GM21619 (cell line): ENCODE results near the gene VAPB.
"Not testable (repeated sequence)": the region's sequence is repeated elsewhere in the genome, so short reads cannot be mapped to it uniquely, and the experiment has no call there.

ENCODE experiments used
- ATAC-seq: cut with Tn5 transposase; IDR thresholded peaks from one replicate; pipeline ENCODE4 v1.9.1; 2021; ENCODE audit not compliant: unreplicated experiment

The VAPB gene

GRCh38 chr20:58406422-58407001 lies 17.5 kb downstream of the VAPB start:
- ATAC-seq, result no peak

DNA sequence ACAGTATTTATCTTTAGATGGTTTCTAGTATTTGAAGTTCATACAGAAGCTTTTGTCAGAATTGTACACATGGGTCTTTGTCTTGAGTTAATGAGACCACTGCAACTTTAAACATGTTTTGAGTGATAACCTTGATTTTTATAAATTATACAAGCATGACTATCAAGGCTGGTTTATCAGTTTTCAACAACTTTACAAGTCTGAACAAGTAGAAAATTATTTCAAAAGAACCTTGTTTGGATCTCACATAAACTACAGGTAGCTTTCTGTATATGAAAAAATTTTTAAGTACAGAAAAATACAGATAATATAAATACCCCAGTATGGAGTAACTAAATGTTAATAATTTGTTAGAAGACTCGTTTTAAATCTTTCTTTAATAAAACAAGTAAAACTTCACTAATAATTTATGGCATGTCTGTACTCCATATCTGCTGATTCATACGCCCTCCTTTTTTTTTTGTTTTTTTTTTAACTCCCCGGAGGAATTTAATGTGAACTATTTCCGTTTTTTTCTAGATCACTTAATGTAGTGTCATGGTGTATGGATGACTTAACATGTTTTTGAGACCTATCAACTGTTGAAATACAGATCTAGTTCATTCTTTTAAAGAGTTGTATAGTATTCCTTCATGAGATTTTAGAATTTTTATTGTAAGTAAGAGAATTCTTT lies 18.3 kb downstream of the VAPB start:
- ATAC-seq, result no peak

- ATAC-seq, result peak; percentile 64
Measured at GRCh38 chr20:58407966-58408557, 19.0 kb downstream of the VAPB start.

DNA sequence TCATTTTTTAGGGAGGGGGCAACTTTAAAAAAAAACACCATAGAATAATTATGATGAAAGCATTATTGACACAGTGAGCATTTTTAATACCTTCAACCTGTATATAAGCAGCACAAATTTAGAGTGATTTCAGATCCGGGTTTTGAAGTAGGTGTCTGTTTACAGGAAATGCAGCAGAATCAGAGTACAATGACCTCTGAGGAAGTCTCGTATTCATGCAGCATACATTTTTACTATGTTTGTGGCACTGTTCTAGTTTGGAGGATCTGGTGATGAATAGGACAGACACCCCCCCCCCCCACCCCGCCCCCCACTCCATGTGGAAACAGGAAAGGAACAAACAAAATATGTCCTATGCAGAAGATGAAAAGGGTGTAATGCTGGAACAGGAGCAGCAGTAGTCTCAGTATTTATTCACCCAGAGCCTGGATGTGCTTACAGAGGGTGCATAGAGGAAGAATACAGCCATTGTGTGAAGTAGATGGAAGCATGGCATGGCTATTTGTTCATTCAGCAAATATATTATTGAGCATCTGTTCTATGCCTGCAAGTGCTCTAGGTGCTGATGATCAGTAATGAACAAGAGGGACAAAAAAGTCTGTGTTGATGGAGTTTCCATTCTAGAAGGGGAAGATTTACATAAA lies 19.7 kb downstream of the VAPB start:
- no peak for ATAC-seq

DNA sequence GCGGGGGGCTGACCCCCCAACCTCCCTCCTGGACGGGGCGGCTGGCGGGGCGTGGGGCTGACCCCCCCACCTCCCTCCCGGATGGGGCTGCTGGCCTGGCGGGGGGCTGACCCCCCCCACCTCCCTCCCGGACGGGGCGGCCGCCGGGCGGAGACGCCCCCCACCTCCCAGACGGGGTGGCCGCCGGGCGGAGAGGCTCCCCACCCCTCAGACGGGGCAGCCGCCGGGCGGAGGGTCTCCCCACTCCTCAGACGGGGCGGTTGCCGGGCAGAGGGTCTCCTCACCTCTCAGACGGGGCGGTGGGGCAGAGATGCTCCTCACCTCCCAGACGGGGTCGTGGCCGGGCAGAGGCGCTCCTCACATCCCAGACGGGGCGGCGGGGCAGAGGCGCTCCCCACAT lies 25.2 kb downstream of the VAPB start:
- ATAC-seq, result not testable (repeated sequence)

GRCh38 chr20:58414786-58415185 lies 25.8 kb downstream of the VAPB start:
- not testable (repeated sequence) for ATAC-seq

DNA sequence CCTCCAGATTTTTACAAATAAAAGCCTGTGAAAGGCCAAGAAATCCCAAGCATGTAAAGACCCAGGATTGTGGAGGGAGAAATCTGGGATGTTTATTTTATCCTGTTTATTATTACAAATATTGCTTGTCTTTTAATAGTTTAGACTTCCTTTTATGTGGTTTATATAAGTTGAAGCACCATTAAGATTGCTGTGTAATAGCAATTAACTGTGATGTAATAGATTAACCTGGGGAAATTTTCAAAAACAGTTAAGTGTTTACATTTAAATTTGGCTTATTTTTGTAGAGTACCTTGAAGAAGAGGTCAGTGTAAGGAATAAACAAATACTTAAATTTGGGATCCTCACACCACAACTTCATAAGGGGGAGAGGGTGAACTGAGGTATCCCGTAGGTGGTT lies 27.0 kb downstream of the VAPB start:
- no peak for ATAC-seq

DNA sequence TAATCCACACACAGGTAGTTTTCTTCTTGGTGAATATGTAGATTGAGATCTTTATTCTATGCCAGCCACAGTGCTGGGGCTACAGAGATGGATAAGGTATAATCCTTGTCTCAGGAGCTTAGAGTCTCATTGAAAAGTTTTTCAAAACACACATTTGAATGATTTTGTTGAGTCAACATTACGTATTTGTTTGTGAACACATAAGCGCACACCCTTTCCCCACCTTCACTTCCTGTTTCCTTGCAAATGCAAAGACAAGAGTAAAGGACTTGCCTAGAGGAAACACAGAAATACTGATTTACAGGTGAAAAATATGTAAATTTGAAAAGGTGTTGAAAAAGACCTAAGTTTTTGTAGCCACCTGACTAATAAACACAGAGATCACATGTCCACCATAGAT lies 27.8 kb downstream of the VAPB start:
- no peak for ATAC-seq

DNA sequence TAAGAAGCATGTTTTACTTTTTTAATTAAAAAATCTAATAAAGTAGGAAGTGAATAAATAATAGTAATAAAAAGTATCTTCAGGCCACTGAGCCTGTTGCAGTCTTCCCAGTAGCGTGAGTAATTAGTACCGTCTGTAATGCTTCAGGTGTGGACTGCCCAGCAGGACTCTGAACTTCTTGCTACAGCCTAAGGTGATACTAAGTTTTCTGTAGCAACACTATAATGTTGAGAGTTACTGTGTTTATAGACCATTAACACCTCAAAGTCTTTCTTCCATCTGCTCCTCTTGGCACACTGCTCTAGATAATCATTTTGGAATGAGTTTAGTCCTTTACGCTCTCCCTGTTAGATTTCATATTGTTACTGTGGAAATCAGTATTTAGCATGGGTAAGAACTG lies 28.4 kb downstream of the VAPB start:
- ATAC-seq, result no peak

- ATAC-seq, result no peak
Measured at GRCh38 chr20:58418949-58419748, 30.1 kb downstream of the VAPB start.

GRCh38 chr20:58420798-58421496 lies 31.9 kb downstream of the VAPB start:
- no peak for ATAC-seq

DNA sequence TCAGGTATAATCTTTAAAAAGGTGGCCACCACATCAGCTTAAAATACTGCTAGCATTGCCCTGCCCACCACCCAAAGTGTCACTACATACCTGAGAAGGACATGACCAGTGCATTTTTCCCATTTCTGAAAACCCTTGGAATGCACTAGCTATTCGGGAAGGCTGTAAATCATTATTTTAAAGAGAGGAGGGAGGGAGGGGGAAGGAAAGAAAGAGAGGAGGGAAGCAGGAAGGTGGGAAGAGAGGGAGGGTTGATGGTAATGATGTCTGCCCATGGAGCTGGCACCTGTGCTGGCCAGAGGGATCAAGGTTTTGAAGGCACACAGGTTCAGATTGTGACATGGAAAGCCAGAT lies 32.4 kb downstream of the VAPB start:
- ATAC-seq, result no peak

- no peak for ATAC-seq
Measured at GRCh38 chr20:58424218-58424969, 35.4 kb downstream of the VAPB start.

DNA sequence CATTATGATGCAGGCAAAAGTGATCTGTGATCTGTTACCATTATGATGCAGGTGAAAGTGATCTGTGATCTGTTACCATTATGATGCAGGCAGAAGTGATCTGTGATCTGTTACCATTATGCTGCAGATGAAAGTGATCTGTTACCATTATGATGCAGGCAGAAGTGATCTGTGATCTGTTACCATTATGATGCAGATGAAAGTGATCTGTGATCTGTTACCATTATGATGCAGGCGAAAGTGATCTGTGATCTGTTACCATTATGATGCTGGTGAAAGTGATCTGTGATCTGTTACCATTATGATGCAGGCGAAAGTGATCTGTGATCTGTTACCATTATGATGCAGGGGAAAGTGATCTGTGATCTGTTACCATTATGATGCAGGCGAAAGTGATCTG lies 38.5 kb downstream of the VAPB start:
- ATAC-seq, result not testable (repeated sequence)

GRCh38 chr20:58428364-58428763 lies 39.3 kb downstream of the VAPB start:
- no peak for ATAC-seq

DNA sequence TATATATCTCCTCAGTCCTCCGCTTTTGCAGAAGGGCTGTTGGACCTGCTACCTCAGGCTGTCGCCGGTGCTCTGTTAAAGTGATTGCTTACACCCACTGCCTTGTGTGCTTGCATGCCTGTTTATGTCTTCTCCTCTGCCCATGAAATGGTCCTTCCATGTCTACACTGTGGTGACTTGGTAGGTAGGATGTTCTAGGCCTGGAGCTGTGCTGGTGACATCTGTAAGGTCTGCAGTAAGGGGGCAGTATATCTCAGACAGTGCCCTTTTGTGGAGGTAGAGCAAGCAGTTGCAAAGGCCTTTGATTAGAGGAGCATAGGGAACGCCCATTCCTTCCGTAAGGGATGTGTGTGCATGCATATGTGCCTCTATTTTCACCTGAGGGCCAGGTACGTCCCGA lies 40.3 kb downstream of the VAPB start:
- no peak for ATAC-seq

- ATAC-seq, result no peak
Measured at GRCh38 chr20:58431134-58431533, 42.1 kb downstream of the VAPB start.

GRCh38 chr20:58432186-58432954 lies 43.3 kb downstream of the VAPB start:
- no peak for ATAC-seq

- no peak for ATAC-seq
Measured at GRCh38 chr20:58433029-58433647, 44.1 kb downstream of the VAPB start.
